B cell (primary cell): ENCODE measurements around the gene PELI2.

Experiments used
- CTCF ChIP-seq: fragments of 200-600 bp; IDR thresholded peaks from one replicate; pipeline ENCODE4 v1.8.0; 2022; ENCODE audit warnings: antibody characterized with exemption, mild to moderate bottlenecking
- EZH2 ChIP-seq: IDR thresholded peaks from 2 replicates; pipeline ENCODE4 v1.6.1; 2012; ENCODE audit warnings: borderline replicate concordance, low read depth, mild to moderate bottlenecking, moderate library complexity, low read length; ENCODE audit not compliant: insufficient read depth, poor library complexity, severe bottlenecking

GRCh38 chr14:56088941-56089340 is 29.3 kb upstream of the PELI2 start:
- TF ChIP-seq CTCF (no peak), EZH2 (no peak)
